GM12878 (cell line): ENCODE data around the gene WDR74.

Experiments
- ATF3 ChIP-seq: IDR thresholded peaks from 2 replicates; pipeline ENCODE4 v1.6.1; 2011; ENCODE audit warnings: low read depth, mild to moderate bottlenecking, low read length, moderate library complexity, borderline replicate concordance; ENCODE audit errors: extremely low read depth
- CBFB ChIP-seq: IDR thresholded peaks from 2 replicates; pipeline ENCODE4 v1.6.1; 2016; ENCODE audit warnings: antibody characterized with exemption, low read depth
- NR2C2 ChIP-seq: IDR thresholded peaks from 2 replicates; pipeline ENCODE4 v1.6.1; 2011; ENCODE audit warnings: borderline replicate concordance, low read depth; ENCODE audit not compliant: control insufficient read depth, insufficient read length
- TAF1 ChIP-seq: IDR thresholded peaks from 2 replicates; pipeline ENCODE4 v1.6.1; 2011; ENCODE audit warnings: mild to moderate bottlenecking, low read depth, low read length, borderline replicate concordance

GRCh38 chr11:62844154-62844553 is 4.8 kb upstream of the WDR74 start:
- TF ChIP-seq NR2C2 (no peak), ATF3 (no peak), TAF1 (no peak), CBFB (no peak)
